HG02678 (cell line): Measurements from ENCODE around the gene SOX6.
"Not testable (repeated sequence)": the region's sequence is repeated elsewhere in the genome, so short reads cannot be mapped to it uniquely, and the experiment has no call there.

Source experiments
- ATAC-seq: cut with Tn5 transposase; IDR thresholded peaks from one replicate; pipeline ENCODE4 v1.9.1; 2021; ENCODE audit warnings: mild to moderate bottlenecking, moderate library complexity; ENCODE audit not compliant: unreplicated experiment

SOX6 gene

GRCh38 chr11:15940462-15941205 lies 415.7 kb downstream of the SOX6 start:
- no peak for ATAC-seq

- no peak for ATAC-seq
Measured at GRCh38 chr11:15938983-15939382, 417.4 kb downstream of the SOX6 start.

GRCh38 chr11:15938121-15938611 lies 418.2 kb downstream of the SOX6 start:
- ATAC-seq = no peak

GRCh38 chr11:15937601-15938120 lies 418.7 kb downstream of the SOX6 start:
- no peak for ATAC-seq

- no peak for ATAC-seq
Measured at GRCh38 chr11:15936011-15936410, 420.3 kb downstream of the SOX6 start.

- ATAC-seq = no peak
Measured at GRCh38 chr11:15935373-15935772, 421.0 kb downstream of the SOX6 start.

- no peak for ATAC-seq
Measured at GRCh38 chr11:15933886-15934625, 422.3 kb downstream of the SOX6 start.

GRCh38 chr11:15932417-15932816 lies 423.9 kb downstream of the SOX6 start:
- ATAC-seq = no peak

- ATAC-seq = no peak
Measured at GRCh38 chr11:15931497-15931896, 424.8 kb downstream of the SOX6 start.

GRCh38 chr11:15930442-15931025 lies 425.8 kb downstream of the SOX6 start:
- ATAC-seq = no peak

- no peak for ATAC-seq
Measured at GRCh38 chr11:15929371-15929901, 426.9 kb downstream of the SOX6 start.

GRCh38 chr11:15927864-15928217 lies 428.5 kb downstream of the SOX6 start:
- ATAC-seq = no peak

- no peak for ATAC-seq
Measured at GRCh38 chr11:15927196-15927863, 429.0 kb downstream of the SOX6 start.

GRCh38 chr11:15926071-15926470 lies 430.3 kb downstream of the SOX6 start:
- no peak for ATAC-seq

GRCh38 chr11:15923183-15923582 lies 433.2 kb downstream of the SOX6 start:
- no peak for ATAC-seq

- ATAC-seq = not testable (repeated sequence)
Measured at GRCh38 chr11:15922745-15923144, 433.6 kb downstream of the SOX6 start.

- no peak for ATAC-seq
Measured at GRCh38 chr11:15920856-15921629, 435.3 kb downstream of the SOX6 start.

- no peak for ATAC-seq
Measured at GRCh38 chr11:15918674-15919073, 437.7 kb downstream of the SOX6 start.

- no peak for ATAC-seq
Measured at GRCh38 chr11:15918212-15918611, 438.1 kb downstream of the SOX6 start.
